ENCODE measurements around the gene FAM120A.

The FAM120A gene

GRCh38 chr9:93552923-93553322, 101.4 kb downstream of the FAM120A start:
- Histone ChIP-seq H3K4me1 (peaks cover 15% of the 10 kb centered on the region), H3K27me3 (ENCODE audit: low read depth) (no peaks in the 10 kb centered on the region), H3K36me3 (replicated peaks) (peaks cover 49% of the 10 kb centered on the region), H3K4me3 (no peak overlapping the region), H3K9me3 (no peaks in the 10 kb centered on the region)
- in situ Hi-C loops (cut with MboI; ENCODE audit: low sequenced_read_pairs), result no loop called here
- no peak for DNase-seq (ENCODE audit: low spot score in 2 of 2)

GRCh38 chr9:93555370-93555769, 103.9 kb downstream of the FAM120A start:
- H3K4me3 ChIP-seq, result no peak overlapping the region
- H3K36me3 ChIP-seq (replicated peaks), result peaks cover 63% of the 10 kb centered on the region
- peak; percentile 38 to 65 for DNase-seq (ENCODE audit: low spot score in 2 of 2)
- H3K9me3 ChIP-seq, result no peaks in the 10 kb centered on the region
- H3K4me1 ChIP-seq, result peaks cover 15% of the 10 kb centered on the region
- in situ Hi-C loops (cut with MboI; ENCODE audit: low sequenced_read_pairs), result no loop called here
- H3K27me3 ChIP-seq (ENCODE audit: low read depth), result no peaks in the 10 kb centered on the region

- Histone ChIP-seq H3K27me3 (ENCODE audit: low read depth) (no peaks in the 10 kb centered on the region), H3K4me1 (peaks cover 15% of the 10 kb centered on the region), H3K4me3 (no peak overlapping the region), H3K36me3 (replicated peaks) (peaks cover 64% of the 10 kb centered on the region), H3K9me3 (no peaks in the 10 kb centered on the region)
- no peak for DNase-seq (ENCODE audit: low spot score in 2 of 2)
- in situ Hi-C loops (cut with MboI; ENCODE audit: low sequenced_read_pairs), result no loop called here
Measured at GRCh38 chr9:93557366-93558137, 106.1 kb downstream of the FAM120A start.

- Histone ChIP-seq H3K4me3 (no peak overlapping the region), H3K4me1 (peaks cover 15% of the 10 kb centered on the region), H3K36me3 (replicated peaks) (peaks cover 62% of the 10 kb centered on the region), H3K27me3 (ENCODE audit: low read depth) (no peaks in the 10 kb centered on the region), H3K9me3 (no peaks in the 10 kb centered on the region)
- DNase-seq (ENCODE audit: low spot score in 2 of 2), result no peak
- in situ Hi-C loops (cut with MboI; ENCODE audit: low sequenced_read_pairs), result no loop called here
Measured at GRCh38 chr9:93558503-93558902, 107.0 kb downstream of the FAM120A start.

- peaks cover 72% of the 10 kb centered on the region for H3K36me3 ChIP-seq (replicated peaks)
- no peaks in the 10 kb centered on the region for H3K9me3 ChIP-seq
- no peaks in the 10 kb centered on the region; the same call in 1 of the 2 replicates for H3K4me1 ChIP-seq
- no peaks in the 10 kb centered on the region for H3K27me3 ChIP-seq (ENCODE audit: low read depth)
- no peak for DNase-seq (ENCODE audit: low spot score in 2 of 2)
- in situ Hi-C loops (cut with MboI; ENCODE audit: low sequenced_read_pairs), result no loop called here
- H3K4me3 ChIP-seq, result no peak overlapping the region
Measured at GRCh38 chr9:93560991-93561390, 109.5 kb downstream of the FAM120A start.

- DNase-seq (ENCODE audit: low spot score in 2 of 2), result no peak
- H3K4me3 ChIP-seq, result no peak overlapping the region
- no peaks in the 10 kb centered on the region for H3K9me3 ChIP-seq
- peaks cover 5% of the 10 kb centered on the region for H3K4me1 ChIP-seq
- peaks cover 64% of the 10 kb centered on the region for H3K36me3 ChIP-seq (replicated peaks)
- in situ Hi-C loops (cut with MboI; ENCODE audit: low sequenced_read_pairs), result no loop called here
- H3K27me3 ChIP-seq (ENCODE audit: low read depth), result no peaks in the 10 kb centered on the region
Measured at GRCh38 chr9:93562157-93562556, 110.7 kb downstream of the FAM120A start.

GRCh38 chr9:93565089-93565488, 113.6 kb downstream of the FAM120A start:
- H3K36me3 ChIP-seq (replicated peaks), result peaks cover 38% of the 10 kb centered on the region
- no peaks in the 10 kb centered on the region for H3K9me3 ChIP-seq
- H3K4me1 ChIP-seq, result peaks cover 5% of the 10 kb centered on the region
- DNase-seq (ENCODE audit: low spot score in 2 of 2), result no peak
- no peaks in the 10 kb centered on the region for H3K27me3 ChIP-seq (ENCODE audit: low read depth)
- in situ Hi-C loops (cut with MboI; ENCODE audit: low sequenced_read_pairs), result no loop called here
- no peak overlapping the region for H3K4me3 ChIP-seq

- H3K36me3 ChIP-seq (replicated peaks), result peaks cover 28% of the 10 kb centered on the region
- peak overlapping the region; percentile 37 for H3K4me3 ChIP-seq
- in situ Hi-C loops (cut with MboI; ENCODE audit: low sequenced_read_pairs), result no loop called here
- H3K4me1 ChIP-seq, result peaks cover 5% of the 10 kb centered on the region
- H3K27me3 ChIP-seq (ENCODE audit: low read depth), result no peaks in the 10 kb centered on the region
- DNase-seq (ENCODE audit: low spot score in 2 of 2), result peak; percentile 88 to 99
- peaks cover 2% of the 10 kb centered on the region for H3K9me3 ChIP-seq
Measured at GRCh38 chr9:93566408-93567270, 115.2 kb downstream of the FAM120A start.

GRCh38 chr9:93567271-93567959, 115.9 kb downstream of the FAM120A start:
- no peaks in the 10 kb centered on the region for H3K27me3 ChIP-seq (ENCODE audit: low read depth)
- peaks cover 5% of the 10 kb centered on the region for H3K4me1 ChIP-seq
- no peak for DNase-seq (ENCODE audit: low spot score in 2 of 2)
- H3K36me3 ChIP-seq (replicated peaks), result peaks cover 20% of the 10 kb centered on the region
- in situ Hi-C loops (cut with MboI; ENCODE audit: low sequenced_read_pairs), result no loop called here
- peak overlapping the region; percentile 37 for H3K4me3 ChIP-seq
- peaks cover 2% of the 10 kb centered on the region for H3K9me3 ChIP-seq

GRCh38 chr9:93568169-93568568, 116.7 kb downstream of the FAM120A start:
- Histone ChIP-seq H3K36me3 (replicated peaks) (peaks cover 15% of the 10 kb centered on the region), H3K9me3 (peaks cover 2% of the 10 kb centered on the region), H3K4me1 (peaks cover 5% of the 10 kb centered on the region), H3K27me3 (ENCODE audit: low read depth) (no peaks in the 10 kb centered on the region), H3K4me3 (no peak overlapping the region)
- no peak for DNase-seq (ENCODE audit: low spot score in 2 of 2)
- in situ Hi-C loops (cut with MboI; ENCODE audit: low sequenced_read_pairs), result no loop called here

GRCh38 chr9:93569621-93570174, 118.2 kb downstream of the FAM120A start:
- Histone ChIP-seq H3K4me1 (peaks cover 5% of the 10 kb centered on the region), H3K9me3 (peaks cover 2% of the 10 kb centered on the region), H3K4me3 (no peak overlapping the region), H3K27me3 (ENCODE audit: low read depth) (no peaks in the 10 kb centered on the region), H3K36me3 (replicated peaks) (0 out of 2 replicates have a peak, but pooled peaks cover 2% of the 10 kb centered on the region)
- DNase-seq (ENCODE audit: low spot score in 2 of 2), result no peak
- in situ Hi-C loops (cut with MboI; ENCODE audit: low sequenced_read_pairs), result no loop called here

GRCh38 chr9:93572221-93572620, 120.7 kb downstream of the FAM120A start:
- H3K9me3 ChIP-seq, result peaks cover 2% of the 10 kb centered on the region
- H3K4me3 ChIP-seq, result no peak overlapping the region
- no peak for DNase-seq (ENCODE audit: low spot score in 2 of 2)
- in situ Hi-C loops (cut with MboI; ENCODE audit: low sequenced_read_pairs), result no loop called here
- H3K27me3 ChIP-seq (ENCODE audit: low read depth), result no peaks in the 10 kb centered on the region
- H3K36me3 ChIP-seq (replicated peaks), result no peaks in the 10 kb centered on the region
- peaks cover 8% of the 10 kb centered on the region for H3K4me1 ChIP-seq

GRCh38 chr9:93572636-93573515, 121.4 kb downstream of the FAM120A start:
- H3K4me3 ChIP-seq, result no peak overlapping the region
- peaks cover 2% of the 10 kb centered on the region for H3K9me3 ChIP-seq
- in situ Hi-C loops (cut with MboI; ENCODE audit: low sequenced_read_pairs), result no loop called here

More at GRCh38 chr9:93572636-93573515, 121.4 kb downstream of the FAM120A start:
- peaks cover 12% of the 10 kb centered on the region for H3K4me1 ChIP-seq
- H3K27me3 ChIP-seq (ENCODE audit: low read depth), result no peaks in the 10 kb centered on the region
- DNase-seq (ENCODE audit: low spot score in 2 of 2), result no peak
- no peaks in the 10 kb centered on the region for H3K36me3 ChIP-seq (replicated peaks)
